Panc1 (cell line): Measurements from ENCODE around the gene LSM14B. TPM values are rescaled to one million over a fixed set of nuclear protein-coding genes. Genes with fewer than 3 reads are reported as not detected.

Experiments used
- ATAC-seq: fragments of 200-7000 bp; cut with Tn5 transposase; 2 replicates; pipeline ENCODE4 v1.9.1; 2020; ENCODE audit warnings: mild to moderate bottlenecking, moderate library complexity
- BruUV-seq: library from RNA; stranded (reverse); fragments of 400-500 nt; replicated peaks from 2 replicates; lab custom pipeline; 2021; lab: Mats Ljungman, UMichigan
- CTCF ChIA-PET: fragments of 300-600 bp; sonication (Branson Sonifier 250); formaldehyde crosslinking; loops from one replicate; lab custom pipeline; 2022; ENCODE audit warnings: antibody characterized with exemption; lab: Charles Lee
- POLR2A ChIA-PET: fragments of 300-600 bp; sonication (Branson Sonifier 250); formaldehyde crosslinking; loops from one replicate; lab custom pipeline; 2022; ENCODE audit warnings: antibody characterized with exemption; lab: Charles Lee
- DNase-seq: peaks from one replicate; pipeline ENCODE4 v3.0.0-alpha.2; 2010; ENCODE audit warnings: low read depth, low spot score
- H3K27ac ChIP-seq: 2 replicates; pipeline ENCODE4 v1.5.1; 2011; ENCODE audit warnings: mild to moderate bottlenecking, low read length, inconsistent platforms
- H3K27me3 ChIP-seq: fragments of 200-500 bp; sonication (Bioruptor generic); 2 replicates; pipeline ENCODE4 v1.6.0; 2014; ENCODE audit warnings: low read length, inconsistent platforms; ENCODE audit not compliant: control insufficient read depth, insufficient read depth
- H3K36me3 ChIP-seq: fragments of 200-500 bp; sonication (Bioruptor generic); 2 replicates; pipeline ENCODE4 v1.5.1; 2014; ENCODE audit warnings: inconsistent platforms, mild to moderate bottlenecking, low read length, moderate library complexity; ENCODE audit not compliant: control insufficient read depth, insufficient read depth
- H3K4me1 ChIP-seq: 2 replicates; pipeline ENCODE4 v1.5.1; 2011; ENCODE audit warnings: inconsistent platforms, mild to moderate bottlenecking, low read length, moderate library complexity; ENCODE audit not compliant: control insufficient read depth, insufficient read depth
- H3K4me3 ChIP-seq, 2 experiments: 2 replicates each; pipeline ENCODE4 v1.5.1; 2011 to 2012; ENCODE audit warnings: low read depth in 2 of 2, low read length in 2 of 2, mild to moderate bottlenecking in 2 of 2, inconsistent platforms in 1 of 2, moderate library complexity in 1 of 2
- H3K9me3 ChIP-seq: fragments of 200-500 bp; sonication (Bioruptor generic); 2 replicates; pipeline ENCODE4 v1.5.1; 2014; ENCODE audit warnings: low read depth, mild to moderate bottlenecking, inconsistent platforms, low read length, moderate library complexity; ENCODE audit not compliant: control insufficient read depth, insufficient read depth
- CTCF ChIP-seq: fragments of 450-650 bp; IDR thresholded peaks from 2 replicates; pipeline ENCODE4 v1.5.1; 2017; ENCODE audit warnings: mild to moderate bottlenecking
- POLR2AphosphoS5 ChIP-seq: IDR thresholded peaks from 2 replicates; pipeline ENCODE4 v1.6.1; 2012; ENCODE audit warnings: mild to moderate bottlenecking, low read depth, low read length, moderate library complexity
- REST ChIP-seq, 2 experiments: IDR thresholded peaks; 2 replicates each; pipeline ENCODE4 v1.6.1; 2011 to 2012; ENCODE audit warnings: low read depth in 2 of 2, control low read depth in 1 of 2, low read length in 1 of 2, mild to moderate bottlenecking in 1 of 2, moderate library complexity in 1 of 2; ENCODE audit not compliant: insufficient read depth in 1 of 2
- SIN3A ChIP-seq: IDR thresholded peaks from 2 replicates; pipeline ENCODE4 v1.6.1; 2012; ENCODE audit warnings: low read depth, mild to moderate bottlenecking, low read length, moderate library complexity, borderline replicate concordance; ENCODE audit not compliant: insufficient read depth
- TCF7L2 ChIP-seq: IDR thresholded peaks from 2 replicates; pipeline ENCODE4 v1.6.1; 2011; ENCODE audit warnings: mild to moderate bottlenecking, low read depth, low read length, inconsistent platforms
- in situ Hi-C: cut with HindIII; loops from 2 replicates; pipeline ENCODE4 v1.10.0; 2016; ENCODE audit warnings: low sequenced_read_pairs, low pct_unique_long_range_greater_than_20kb
- intact Hi-C: fragments of 100-400 bp; cut with micrococcal nuclease; formaldehyde crosslinking; loops from one replicate; pipeline ENCODE4 v1.10.0; 2022; ENCODE audit not compliant: unreplicated experiment
- total RNA-seq: library from RNA; stranded (reverse); gene quantifications from one replicate; pipeline ENCODE4 v1.2.1, GENCODE V29; 2021; ENCODE audit not compliant: unreplicated experiment

LSM14B gene
- total RNA-seq, 1 experiment from 2014 or later, result 52.2 TPM

- ChIA-PET CTCF (no interaction called here), POLR2A (no interaction called here)
- H3K4me1 ChIP-seq, result no peaks in the 10 kb centered on the region
- H3K4me3 ChIP-seq, result no peak overlapping the region
- no peak for TF ChIP-seq CTCF
- no peak for TF ChIP-seq SIN3A
- TF ChIP-seq POLR2AphosphoS5, result no peak
- no peak for TF ChIP-seq REST (IDR thresholded peaks at IDR 0.05; ENCODE audit: insufficient read depth in 1 of 2, low read depth in 2 of 2, low read length in 1 of 2)
- H3K27me3 ChIP-seq, result no peaks in the 10 kb centered on the region
- no peak for ATAC-seq
- H3K27ac ChIP-seq, result no peak overlapping the region
- DNase-seq, result no peak
- intact Hi-C loops (no loop called here), in situ Hi-C loops (no loop called here)
- no peaks in the 10 kb centered on the region for H3K36me3 ChIP-seq
- no TSS peak for BruUV-seq
- no peaks in the 10 kb centered on the region for H3K9me3 ChIP-seq
Measured at GRCh38 chr20:62172666-62173065, 50.4 kb downstream of the LSM14B start.

- Histone ChIP-seq H3K4me1 (no peaks in the 10 kb centered on the region), H3K36me3 (no peaks in the 10 kb centered on the region), H3K27ac (no peak overlapping the region), H3K4me3 (no peak overlapping the region), H3K27me3 (no peaks in the 10 kb centered on the region), H3K9me3 (no peaks in the 10 kb centered on the region)
- no TSS peak for BruUV-seq
- in situ Hi-C loops (no loop called here), intact Hi-C loops (no loop called here)
- CTCF ChIA-PET, result no interaction called here
- POLR2A ChIA-PET, result no interaction called here
- DNase-seq (no peak), ATAC-seq (no peak)
- TF ChIP-seq SIN3A, result no peak
- no peak for TF ChIP-seq POLR2AphosphoS5
- TF ChIP-seq REST (IDR thresholded peaks at IDR 0.05; ENCODE audit: insufficient read depth in 1 of 2, low read depth in 2 of 2, low read length in 1 of 2), result no peak
- TF ChIP-seq TCF7L2, result no peak
- TF ChIP-seq CTCF, result no peak
Measured at GRCh38 chr20:62174021-62174804, 51.9 kb downstream of the LSM14B start.
